HG02870 (cell line): ENCODE results near the gene TBL1X.

Experiments used
- ATAC-seq: cut with Tn5 transposase; IDR thresholded peaks from one replicate; pipeline ENCODE4 v1.9.1; 2021; ENCODE audit warnings: mild to moderate bottlenecking, moderate library complexity; ENCODE audit not compliant: unreplicated experiment

TBL1X gene

DNA sequence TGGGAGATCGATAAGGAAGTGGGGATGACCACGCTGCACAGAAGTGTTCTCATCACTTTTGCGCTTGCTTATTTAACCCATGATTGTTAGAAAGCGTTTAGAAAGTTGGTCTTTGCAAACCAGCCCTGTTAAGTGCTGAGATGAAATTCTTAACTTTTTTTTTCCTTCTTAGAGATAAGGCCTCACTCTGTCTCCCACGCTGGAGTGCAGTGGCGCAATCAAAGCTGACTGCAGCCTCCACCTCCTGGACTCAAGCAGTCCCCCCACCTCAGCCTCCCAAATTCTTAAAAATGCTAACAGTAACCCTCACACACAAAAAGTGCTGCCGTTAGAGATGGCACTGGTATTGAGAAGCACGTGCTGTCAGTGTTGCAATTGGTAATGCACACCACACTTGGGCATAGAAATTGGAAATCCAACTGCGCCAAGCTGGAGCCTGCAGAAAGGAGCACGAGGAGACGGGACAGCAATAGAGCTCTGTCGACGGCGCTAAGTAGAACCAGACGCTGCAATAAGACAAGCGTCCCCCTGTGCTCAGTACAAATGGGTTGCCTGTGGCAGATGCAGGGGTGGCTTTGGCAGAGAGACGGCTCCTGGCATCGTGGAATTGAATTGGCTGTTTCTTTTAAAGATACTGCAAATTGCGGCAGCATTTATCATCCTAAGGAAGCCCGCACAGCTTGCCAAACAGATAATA is 113.4 kb downstream of the TBL1X start:
- ATAC-seq, result no peak

DNA sequence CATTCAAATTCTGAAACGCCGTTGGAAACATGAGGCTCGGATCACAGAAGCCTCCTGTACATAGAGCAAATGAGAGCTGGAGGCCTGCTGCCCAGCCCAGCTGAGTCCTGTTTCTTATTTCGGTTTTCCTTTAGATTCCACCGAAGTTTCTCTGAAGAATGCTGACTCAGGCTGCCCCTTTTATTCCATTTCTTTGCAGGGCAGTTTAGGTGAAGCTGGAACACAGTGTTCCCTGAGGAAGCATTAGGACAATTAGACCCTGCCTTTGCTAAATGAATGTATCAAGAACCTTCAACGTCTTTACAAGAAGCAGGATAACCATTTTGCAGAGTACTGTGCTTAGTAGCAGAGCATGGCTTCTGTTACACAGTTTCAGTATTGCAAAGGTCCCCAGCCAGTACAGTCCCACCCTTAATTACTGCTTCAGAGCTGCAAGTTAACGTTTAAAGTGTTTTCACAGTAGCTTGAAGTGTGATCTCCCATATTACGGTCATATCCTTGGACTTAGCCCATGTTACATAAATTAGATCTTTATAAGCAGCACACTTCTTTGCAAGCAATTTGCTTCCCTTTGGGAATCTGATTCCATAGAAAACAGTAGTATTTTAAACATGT is 117.0 kb downstream of the TBL1X start:
- ATAC-seq, result no peak

DNA sequence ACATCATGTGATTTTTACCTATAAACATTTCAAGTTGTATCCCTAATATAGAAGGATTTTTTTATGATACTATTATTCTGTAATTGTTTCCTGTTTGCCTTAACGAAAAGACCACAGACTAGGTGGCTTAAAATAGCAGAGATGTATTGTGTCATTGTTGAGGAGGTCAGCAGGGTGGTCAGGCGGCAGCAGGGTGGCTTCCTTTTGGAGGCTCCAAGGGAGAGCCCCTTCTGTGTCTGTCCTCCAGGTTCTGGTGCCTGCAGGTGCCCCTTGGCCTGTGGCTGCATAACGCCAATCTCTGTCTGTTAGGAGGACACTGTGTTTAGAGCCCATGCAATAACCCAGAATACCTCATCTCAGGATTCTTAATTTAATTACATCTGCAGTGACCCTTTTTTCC is 118.1 kb downstream of the TBL1X start:
- no peak for ATAC-seq

DNA sequence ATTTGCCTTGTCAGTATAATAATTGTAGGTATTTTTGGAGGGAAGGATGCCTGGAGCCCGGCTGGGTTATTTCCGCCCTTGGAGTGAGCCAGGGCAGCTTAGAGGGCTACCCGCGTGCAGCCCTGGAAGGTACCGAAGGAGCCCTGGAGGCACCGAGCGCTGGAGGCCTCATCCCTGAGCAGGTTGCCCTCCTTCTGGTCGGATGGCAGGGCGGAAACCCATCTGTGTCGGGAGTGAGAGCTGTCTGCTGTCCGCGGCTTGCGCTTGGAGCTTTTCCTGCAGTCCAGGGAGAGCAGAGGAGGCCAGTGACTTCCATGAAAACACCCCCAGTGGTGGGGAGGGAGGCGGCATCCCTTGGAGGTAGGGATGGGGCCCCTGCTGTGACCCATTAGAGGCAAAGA is 122.1 kb downstream of the TBL1X start:
- ATAC-seq, result no peak

DNA sequence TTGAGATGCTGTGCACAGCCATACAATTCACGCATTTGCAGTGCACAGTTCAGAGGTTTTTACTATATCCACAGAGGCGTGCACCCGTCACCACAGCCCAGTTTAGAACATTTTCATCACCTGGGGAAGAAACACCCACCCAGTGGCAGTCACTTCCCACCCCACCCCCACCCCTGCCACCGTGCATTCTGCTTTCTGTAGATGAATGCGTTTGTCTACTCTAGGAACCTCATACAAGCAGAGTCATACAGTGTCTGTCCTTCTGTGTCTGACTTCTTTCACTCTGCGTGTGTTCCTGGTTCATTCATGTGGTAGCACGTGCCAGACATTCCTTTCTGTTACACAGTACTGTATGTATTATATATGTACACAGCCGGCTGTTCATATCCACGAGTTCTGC is 122.8 kb downstream of the TBL1X start:
- no peak for ATAC-seq

DNA sequence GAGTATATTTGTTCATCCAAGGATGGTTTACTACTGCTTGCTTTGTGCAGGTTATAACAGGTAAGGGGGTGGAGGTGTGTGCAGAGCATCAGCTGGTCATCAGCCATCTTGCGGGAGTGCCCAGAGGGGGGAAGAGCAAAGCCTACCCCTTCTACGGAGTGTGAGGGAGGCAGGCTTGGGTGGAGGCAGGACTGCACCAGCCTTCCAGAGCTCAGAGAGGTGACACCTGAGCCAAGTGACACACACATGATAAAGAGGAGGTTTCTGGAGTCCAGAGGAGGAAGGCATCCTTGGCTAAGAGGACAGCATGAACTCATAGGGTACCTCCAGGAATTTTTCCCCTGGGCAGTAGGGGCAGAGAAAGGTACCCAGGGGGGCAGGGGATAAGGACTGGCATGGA is 126.6 kb downstream of the TBL1X start:
- no peak for ATAC-seq

DNA sequence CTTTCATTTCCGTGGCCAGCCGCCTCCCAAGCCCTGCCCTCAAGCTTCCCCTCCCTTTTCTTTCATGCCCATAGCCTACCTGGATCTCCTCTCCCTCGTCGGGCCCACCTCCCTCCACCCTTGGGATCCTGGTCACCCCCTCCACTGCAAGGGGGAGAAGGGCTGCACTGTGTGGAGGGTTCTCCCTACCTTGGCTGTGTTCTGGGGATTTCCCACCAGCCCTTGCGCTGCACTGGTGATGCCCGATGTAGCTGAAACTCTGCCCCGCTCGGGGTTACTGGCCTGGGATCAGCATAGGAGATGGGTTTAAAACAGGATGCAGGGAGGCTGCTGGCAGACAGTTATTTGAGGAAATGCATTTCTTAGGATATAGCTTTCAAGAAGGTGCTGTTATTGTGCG is 128.9 kb downstream of the TBL1X start:
- ATAC-seq, result no peak

DNA sequence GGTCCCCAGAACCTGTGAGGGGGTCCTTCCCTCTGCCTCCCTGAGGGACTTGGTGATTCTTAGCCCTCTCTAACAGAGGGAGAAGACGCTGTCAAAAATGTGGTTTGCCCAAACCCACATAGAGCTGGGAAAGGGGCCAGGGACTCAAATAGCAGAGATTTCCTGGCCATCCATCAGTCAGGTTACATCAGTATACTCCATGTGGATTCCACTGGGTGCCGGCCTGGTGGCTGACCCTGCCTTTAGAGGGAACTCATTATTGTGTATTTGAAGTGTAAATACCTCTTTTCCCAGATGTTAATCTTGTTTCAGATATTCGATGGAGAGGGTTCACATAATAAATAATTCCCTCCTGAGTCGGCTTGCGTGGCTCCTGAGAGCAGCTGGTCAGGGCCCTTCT is 130.3 kb downstream of the TBL1X start:
- no peak for ATAC-seq

DNA sequence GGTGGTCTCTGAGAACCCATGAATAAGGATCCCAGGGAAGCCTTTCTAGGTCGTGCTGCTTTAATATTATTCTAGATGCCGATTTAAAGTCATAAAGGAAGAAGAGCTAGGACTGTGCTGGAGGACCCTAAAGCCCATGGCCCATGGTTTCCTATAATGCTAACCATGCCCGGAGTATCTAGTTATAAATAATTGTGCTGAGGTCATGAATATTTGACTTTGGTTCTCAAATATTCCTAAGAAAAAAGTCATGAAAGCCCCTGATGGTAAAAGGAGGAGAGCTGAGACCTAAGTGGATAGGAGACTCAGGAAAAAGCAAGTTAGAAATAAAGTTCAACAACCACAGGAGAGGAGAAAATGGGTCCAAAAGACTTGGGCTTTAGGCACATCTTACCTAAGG is 132.0 kb downstream of the TBL1X start:
- ATAC-seq, result no peak

DNA sequence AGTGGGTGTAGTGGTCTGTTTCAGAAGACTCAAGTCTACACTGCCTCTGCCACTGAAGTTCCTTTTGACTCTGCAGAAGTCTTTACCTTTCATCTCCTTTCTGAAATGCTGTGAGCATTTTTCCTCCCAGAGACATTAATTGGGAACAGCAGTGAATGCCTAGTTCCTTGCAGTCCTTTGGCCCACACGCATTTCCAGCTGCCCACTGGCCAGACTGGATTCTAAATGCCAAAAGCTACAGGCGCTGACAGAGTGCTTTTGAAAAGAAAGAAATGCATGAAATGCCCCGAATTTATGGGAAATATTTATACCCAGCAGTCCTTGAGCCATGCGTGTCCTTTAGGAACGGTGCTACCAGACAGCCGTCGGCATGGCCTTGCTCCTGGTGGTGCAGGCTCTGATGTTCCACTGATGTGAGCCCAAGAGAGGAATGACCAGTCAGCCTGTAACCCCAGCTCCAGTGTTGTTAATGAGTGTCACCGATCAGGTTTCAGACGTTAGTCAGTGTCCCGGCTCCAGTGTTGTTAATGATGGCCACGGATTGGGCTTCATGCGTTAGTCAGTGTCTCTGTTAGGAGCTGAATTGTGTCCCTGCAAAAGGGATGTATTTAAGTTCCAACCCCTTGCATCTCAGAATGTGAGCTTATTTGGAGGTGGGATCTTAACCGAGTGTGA is 132.6 kb downstream of the TBL1X start:
- ATAC-seq, result no peak

DNA sequence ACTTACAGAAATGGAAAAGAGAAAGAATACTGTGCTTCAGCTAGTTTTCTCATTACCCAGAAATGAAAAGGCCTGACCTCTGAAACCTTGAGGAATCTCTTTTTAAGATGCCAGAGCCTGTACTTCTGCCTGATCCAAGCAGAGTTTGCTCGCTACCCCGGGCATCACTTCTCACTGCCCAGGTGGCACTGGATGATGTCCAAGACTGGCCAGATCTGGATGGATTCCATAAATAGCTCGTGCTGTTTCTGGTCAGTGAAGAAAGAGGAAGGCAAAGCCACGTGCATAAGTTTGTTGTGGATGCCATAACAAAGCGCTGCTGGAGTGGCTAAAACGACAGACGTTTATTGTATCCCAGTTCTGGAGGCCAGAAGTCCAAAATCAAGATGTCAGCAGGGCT is 133.5 kb downstream of the TBL1X start:
- no peak for ATAC-seq

DNA sequence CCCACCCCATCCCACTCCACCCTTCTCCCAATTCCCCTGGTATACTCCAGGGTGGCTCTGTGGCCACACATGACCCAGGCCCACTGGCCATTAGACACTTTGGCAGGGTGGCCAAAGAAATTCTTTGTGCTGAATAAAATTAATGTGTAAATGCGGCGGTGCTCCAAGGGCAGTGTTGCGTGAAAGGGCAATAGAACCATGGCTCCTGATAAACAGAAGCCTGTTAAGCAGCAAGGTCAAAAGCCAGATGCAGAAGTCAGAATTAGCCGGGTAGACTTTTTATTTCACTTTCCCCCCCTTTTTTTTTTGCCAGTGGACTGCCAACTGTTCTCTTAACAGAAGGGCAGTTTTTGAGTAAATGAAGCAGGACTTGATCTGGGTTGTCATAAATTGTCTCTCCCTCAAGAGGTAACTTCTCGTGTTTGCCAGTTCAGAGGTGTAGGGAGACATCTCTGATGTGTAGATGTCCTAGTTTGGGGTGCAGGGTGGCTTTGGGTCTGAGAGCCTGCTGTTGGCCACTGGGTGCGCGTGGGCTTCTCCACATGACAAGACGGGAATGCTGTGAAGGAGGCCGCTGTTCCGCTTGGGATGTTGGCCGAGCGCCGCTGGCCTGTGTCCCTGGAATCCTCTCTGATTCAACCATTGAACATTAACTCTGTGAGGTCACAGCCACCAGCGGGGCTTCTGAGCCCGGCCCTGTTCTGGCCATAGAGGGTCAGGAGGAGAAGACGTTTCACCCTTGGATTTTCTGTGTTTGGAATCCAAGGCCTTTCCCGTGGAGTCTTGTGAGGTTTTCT is 139.5 kb downstream of the TBL1X start:
- ATAC-seq, result no peak

DNA sequence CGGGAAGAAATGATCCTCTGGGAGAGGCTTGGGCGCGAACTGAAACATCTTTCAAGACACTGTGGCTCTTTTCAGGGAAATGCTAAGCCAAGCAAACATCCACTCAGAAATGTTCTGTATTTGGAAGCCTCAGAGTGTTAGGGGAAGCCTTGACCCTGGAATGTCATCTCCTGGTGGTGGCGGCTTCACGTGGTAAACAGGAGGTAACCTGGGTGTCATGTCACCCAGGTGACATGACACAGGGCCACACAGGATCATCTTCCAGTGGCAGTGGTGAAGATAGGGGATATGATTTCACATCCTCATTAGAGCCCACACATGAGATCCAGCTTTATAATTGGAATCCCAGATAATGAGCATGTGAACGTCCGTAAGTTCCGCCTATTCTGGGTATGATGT is 140.0 kb downstream of the TBL1X start:
- no peak for ATAC-seq

DNA sequence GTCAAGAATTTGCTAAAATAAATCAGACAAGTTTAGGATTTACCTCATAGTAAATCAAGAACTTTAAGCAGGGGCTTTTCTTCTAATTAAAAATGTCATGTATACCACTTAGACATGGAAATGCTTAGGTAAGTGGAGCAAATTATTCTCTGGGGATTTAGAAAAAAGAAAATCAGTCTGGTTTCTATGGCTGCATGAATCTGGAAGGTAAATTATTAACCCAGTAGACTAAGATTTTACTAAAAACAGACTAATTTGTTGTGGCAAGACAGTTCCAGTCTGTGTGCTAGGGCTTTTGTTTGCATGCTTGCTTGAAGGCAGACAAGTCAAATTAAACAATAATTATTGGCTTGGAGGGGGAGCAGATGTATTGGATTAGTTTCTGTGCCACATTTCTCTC is 140.6 kb downstream of the TBL1X start:
- no peak for ATAC-seq

DNA sequence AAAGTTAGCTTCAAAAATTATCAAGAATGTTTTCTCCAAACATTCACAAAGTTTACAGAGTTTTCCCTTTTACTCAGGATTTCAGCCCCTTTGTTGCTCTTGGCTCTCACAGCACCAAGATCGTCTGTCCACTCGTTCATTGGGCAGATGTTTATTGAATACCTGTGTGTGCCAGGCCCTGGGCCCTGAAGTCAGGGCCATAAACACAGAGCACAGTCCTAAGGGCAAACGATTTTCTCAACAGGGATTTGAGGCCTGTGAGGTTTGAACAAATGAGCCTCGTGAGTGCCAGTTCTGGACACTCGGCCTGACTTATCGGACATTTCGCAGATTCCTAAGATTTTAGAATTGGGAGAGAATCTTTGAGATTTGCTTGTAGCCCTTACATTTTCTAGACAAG is 142.1 kb downstream of the TBL1X start:
- ATAC-seq, result no peak

DNA sequence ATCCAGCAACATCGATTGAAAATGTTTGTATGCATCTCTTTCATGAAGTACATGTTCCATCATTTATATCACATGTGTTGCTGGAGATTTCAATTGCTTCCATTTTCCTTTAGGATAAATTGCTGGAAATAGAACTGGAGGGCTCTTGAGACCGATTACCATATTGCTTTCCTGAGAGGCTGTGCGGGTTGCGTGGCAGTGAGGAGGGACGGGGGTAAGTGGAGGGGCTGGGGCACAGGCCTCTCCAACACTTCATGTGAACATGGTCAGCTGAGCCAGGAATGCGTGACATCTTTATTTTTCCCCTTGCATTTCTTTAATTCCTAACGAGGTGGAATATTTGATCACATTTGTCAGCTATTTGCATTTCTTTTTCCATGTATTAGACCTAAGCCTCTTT is 144.6 kb downstream of the TBL1X start:
- no peak for ATAC-seq

DNA sequence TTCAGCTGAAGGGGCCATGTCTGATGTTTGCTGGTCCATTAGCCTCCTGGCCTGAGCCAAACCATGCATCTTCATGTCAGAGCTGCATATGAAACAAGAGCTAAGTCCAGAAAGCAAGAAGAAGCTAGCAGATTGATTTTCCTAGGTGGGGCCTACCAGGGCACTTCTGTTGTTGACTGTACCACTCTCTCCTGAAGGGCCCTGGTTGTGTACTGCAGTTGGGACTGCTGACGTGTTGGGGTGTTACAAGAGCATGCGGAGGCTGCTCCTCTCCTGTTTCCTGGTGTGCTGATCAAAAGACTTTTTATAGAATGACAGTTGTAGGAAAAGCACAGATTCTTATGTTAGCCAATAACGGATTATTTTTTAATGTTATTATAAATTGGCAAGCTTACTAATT is 145.1 kb downstream of the TBL1X start:
- no peak for ATAC-seq

DNA sequence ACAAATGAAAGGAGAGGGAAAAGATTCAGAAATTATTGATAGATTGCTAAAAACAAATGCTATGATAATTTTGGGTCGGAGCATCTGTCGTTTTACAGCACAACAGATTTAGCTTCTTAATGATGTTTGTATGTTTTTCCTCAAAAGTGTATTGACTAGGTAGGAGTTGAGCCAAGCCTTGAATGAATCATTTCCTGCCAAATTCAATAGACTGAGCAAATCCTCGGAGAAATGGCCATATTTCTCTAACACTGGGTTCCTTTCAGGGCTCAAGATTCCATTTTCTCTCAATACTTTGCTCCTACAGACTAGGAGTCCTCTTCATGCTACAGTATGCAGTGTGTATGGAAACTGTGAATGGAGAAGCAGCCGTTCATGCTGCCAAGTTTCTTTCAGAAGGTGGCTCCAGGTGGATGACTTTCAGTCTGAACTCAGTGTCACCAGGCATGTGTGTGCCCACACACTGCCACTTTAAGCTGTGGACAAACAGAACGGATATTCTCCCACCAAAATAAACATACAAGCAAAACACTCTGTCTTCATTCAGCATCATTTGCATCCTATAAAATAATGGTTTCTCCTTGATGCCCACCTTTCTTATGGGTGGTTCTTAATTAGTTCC is 146.0 kb downstream of the TBL1X start:
- ATAC-seq, result no peak

DNA sequence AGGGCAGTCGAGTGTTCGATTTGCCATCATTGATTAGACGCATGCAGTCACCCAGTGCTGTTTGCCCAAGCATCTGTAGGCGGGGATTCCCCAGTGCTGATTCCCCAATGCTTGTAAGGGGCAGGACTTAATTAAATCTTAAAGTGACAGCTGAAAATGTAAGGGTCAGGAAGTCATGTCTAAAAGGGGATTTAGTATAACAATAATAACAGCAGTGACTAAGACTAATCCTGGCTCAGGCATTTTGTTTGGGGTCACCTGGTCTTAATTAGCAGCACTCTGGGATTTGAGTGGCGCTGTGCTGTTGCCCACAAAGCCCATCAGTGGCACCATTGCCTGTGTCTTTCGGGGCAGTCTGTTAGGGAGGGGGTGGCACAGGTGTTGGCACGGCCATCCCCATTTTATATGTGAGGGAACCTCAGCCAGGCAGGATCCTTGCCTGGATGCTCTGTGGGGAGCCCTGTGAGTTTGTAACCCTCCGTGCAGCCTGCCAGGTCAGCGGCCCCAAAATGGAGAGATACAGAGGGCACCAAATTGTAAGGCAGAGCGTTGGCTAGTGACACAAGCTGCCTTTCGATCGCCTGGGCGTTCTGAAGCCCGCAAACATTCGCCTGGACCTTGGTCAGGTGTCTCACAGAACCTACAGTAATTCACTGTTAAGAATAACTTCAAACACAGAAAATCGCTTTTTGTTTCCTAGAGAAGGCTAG is 146.7 kb downstream of the TBL1X start:
- ATAC-seq, result no peak

DNA sequence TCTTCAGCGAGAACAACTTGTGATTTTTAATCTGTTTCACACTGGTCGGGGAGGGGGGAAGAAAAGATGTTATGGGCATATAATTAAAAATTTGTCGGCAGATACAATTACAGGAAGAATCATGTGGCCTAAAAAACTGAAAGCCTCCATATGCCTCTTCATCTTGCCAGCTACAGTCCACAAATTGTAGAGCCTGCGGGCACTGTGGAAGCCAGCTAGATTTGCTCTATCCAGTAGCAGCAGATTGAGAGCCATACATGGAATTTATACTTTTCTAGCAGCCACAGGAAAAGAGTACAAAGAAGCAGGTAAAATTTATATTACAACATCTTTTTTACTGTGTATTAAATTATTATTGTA is 147.3 kb downstream of the TBL1X start:
- ATAC-seq, result no peak

DNA sequence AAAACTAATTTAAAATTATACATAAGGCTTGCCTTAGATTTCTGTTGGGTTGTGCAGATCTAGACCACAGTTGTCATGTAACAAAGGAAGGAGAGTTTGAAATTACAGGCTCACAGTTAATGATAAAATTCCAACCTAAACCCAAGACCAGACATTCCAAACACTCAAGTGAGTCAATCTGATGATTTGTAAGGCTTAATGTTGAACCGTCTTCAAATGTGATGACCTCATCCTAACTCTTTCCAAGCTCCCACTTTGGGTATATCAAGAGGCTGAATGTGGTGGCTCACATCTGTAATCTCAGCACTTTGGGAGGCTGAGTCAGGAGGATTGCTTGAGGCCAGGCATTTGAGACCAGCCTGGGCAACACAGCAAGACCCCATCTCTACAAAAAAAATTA is 149.2 kb downstream of the TBL1X start:
- ATAC-seq, result no peak
